GM04504 (cell line): ENCODE results near the gene GPR31.

Experiments used
- DNase-seq: peaks from one replicate; pipeline ENCODE4 v3.0.0-alpha.2; 2012; ENCODE audit warnings: low read depth

GPR31 gene

DNA sequence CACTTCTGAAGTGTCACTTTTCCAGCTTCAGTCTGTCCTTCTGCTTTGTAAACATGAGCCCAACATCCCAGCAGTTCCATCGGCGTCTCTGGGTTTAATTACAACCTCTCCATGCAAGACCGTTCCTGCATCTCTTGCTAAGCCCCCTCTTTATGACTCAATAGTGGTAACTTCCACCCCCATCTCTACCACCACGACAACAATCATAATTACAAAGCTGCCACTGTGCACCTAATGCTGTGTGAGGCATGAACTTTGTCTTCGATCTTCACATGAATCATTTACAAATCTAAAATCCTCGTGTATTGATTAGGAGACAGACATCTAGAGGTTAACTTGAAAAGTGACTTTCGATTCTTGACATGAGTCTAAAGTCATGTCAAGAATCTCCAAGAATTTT is 39.8 kb downstream of the GPR31 start:
- DNase-seq = no peak

DNA sequence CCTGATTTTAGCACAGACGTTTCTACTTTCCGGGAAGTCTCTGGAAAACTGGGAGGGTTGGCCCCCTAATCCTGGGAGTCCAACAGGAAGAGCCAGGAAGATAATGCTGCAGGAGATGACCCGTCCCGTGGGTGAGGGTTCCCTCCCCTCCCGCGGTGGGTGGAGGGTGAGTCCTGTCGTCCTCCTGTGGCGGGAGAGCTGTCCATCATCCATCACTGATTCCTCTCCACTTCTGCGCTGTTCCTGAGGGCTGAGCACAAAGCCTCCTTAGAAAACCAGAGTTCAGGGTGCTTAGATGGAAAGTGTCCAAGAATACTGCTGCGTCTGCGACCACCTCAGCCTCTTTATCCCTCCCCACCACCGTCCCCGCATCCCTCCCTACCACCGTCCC is 40.9 kb downstream of the GPR31 start:
- DNase-seq = no peak

DNA sequence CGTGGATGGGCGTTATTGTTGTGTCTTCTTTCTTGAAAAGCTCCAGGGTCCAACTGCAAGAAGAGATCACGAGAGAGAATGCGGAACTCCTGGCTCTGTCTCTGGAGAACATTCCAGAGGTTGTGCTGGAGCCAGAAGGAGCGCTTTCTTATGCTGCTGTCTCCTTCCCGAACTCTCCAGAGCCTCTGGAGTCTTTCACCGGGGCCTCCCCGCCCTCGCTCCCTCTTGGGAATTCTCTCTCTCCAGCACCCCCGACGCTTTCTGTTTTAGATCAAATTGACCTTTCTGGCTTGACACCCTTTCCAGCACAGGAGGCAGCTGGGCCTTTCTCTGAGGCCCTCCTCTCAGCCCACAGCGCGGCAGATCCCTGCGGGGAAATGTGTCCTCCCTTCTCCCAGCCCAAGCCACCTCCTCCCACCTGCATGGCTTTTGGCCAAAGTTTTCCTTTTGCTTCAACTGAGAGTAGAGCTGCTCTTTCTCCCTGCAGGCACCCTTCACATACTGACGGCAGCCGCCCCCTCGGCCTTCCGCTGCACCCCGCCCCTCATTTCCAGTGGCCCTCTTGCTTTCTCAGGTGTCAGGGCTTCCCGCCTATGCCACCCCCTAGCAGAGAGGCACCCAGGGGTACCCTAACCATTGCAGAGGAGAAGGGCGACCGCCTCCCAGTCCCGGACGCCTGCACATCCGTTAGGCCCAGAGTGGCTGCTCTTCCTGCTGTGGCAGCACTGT is 41.5 kb downstream of the GPR31 start:
- DNase-seq = no peak

DNA sequence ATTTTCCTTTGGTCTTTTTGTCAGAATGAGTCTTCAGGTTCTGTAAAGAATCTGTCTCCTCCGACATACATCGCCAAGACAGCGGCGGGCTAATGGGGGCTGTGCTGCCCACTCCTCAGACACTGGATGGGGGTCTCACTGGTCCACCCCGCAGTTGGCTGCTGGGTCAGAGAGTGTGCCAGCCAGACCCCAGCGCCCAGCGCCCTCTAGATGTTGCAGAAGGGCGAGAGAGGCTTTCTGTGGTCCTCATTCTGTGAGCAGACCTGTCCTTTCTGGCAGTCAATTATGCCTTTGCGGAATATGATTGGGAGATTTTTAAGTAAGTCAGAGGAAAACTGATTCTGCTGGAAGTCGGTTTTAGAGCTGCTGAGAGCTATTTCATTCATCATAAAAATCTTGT is 42.7 kb downstream of the GPR31 start:
- DNase-seq = no peak

DNA sequence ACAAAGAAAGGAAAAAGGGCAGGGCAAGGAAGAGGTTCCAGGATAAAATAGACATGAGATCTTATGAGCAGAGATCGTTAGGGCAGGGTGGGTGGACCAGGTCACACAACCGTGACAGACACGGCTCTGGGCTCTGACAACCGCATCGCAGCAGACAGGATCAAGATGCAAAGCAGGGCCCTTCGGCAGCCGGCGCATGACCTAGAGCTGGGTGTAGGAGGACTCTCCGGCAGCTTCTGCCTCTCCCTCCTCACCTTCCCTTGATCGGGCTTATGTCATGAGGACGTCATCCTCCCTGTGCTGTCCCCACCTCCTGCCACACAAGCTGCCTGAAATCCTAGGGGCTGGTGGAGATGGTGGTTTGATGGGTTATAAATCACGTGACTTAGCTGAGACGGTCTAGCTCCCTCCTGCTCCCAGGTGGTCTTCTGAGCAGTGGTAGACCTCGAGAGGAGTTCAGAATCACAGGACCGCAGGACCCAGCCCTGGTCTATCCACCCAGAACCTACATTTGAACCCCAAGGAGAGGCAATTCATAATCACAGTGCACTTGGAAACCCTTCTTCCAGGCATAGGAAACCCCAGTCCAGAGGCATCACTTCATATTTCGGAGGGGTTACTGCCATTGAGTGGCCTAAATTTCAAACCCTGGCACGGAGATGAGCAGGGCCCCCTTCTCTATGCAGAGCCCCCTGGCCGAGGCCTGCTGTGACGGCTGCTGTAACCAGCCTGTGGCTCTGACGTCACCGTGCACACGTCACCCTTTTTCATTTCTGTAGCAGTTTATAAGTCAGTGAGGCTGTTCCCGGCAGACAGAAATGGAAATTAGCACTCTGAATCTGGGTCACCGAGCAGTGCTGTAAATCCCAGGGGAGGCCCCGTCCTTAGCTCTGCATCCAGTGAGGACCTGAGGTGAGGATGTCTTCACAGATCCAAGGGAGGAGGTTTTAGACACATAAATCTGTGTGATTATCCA is 43.6 kb downstream of the GPR31 start:
- DNase-seq = no peak

DNA sequence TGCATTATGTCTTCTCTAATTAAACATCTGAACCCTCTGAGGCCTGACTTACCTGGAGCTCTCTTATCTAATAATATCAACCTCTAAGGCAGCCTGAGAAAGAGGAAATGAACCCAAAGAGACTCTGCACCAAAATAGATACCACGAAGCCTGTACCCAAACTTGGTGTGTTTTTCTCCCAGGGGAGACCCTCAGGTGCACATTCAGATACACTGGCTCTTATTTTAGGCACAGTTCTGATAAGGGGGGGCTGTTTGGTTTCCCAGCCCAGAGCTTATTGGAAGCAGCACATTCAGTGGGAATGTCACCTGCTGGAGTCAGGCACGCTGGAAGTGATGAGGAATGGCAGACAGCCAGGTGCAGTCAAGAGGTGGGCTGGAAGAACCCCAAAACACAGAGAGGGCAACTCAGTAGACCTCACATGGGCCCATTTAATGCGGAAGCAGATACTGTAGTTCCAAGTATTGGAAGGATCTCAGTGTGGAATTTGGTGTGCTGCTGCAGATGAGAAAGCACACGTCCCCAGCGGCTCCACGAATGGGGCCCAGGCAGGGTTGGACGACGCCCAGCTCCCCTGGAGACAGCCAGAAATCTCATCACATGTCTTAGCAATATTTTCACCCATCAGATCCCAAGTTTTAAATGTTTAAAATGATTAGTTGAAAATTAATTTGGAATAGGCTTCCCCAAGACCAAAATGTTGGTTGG is 44.6 kb downstream of the GPR31 start:
- DNase-seq = no peak

DNA sequence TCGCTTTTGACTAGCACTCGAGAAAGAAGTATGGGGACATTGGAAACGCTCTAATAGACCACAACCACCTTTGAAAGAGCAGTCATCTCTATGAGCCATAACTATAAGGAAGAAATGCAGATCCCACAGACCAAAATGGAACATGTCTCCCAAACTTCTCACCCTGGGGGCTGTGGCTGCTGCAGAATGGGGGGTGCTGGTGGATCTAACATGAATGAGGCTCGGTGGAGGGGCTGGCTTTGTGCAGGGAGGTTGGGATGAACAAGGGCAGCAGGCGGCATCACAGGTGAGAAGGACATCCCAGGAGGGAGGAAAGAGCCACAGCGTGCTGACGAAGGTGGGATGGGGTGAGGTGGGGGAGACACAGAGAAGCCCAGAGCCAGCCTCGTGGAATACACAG is 45.4 kb downstream of the GPR31 start:
- no peak for DNase-seq

DNA sequence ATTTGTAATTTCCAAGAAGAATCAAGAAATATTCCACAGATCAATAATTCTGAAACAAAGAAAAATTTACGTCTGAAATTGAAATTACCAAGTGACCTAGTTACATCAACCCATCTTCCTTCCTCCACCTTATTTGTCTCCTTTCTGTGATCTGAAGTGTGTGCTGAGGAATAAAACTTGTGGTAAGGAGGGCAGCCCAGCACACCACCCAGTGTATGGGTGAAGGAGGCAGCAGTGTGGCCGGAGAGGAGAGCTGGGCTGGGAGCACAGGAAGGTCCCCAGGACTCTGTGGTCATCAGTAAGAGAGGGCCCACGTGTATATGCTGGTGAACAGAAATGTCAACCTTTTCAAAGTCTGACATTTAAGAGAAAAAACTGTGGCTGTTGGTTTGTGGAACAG is 46.2 kb downstream of the GPR31 start:
- no peak for DNase-seq

DNA sequence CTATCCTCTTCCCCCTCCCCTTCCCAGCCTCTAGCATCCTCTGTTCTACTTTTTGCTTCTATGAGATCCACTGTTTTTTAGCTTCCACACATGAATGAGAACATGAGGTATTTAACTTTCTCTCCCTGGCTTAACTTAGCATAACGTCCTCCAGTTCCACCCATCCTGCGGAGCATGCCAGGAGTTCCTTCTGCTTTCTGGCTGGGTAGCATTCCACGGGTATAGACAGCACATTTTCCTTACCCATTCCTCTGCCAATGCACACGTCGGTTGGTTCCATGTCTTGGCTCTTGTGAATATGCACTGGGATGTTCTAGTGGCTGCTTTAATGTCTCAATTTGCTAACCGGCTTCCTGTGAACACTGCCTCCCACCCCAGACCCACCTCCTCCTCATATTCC is 48.1 kb downstream of the GPR31 start:
- DNase-seq = no peak

DNA sequence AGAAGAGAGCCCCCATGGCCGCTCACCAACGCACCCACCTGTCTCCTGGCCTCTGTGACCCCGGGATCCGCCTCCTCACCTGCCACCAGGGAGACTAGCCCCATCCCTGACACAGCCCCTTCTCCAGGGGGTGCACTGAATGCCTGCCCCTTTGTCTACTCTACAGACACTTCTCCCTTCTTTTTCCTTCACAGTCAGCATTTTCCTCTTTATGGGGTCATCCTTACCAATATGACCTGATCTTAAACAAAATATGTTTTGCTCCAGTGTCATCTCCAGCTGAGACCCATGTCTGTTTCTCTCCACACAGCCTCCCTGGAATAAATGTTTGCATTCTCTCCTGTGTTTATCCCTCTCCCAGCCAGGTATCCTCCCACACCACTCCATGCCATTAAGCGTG is 49.5 kb downstream of the GPR31 start:
- DNase-seq = no peak

DNA sequence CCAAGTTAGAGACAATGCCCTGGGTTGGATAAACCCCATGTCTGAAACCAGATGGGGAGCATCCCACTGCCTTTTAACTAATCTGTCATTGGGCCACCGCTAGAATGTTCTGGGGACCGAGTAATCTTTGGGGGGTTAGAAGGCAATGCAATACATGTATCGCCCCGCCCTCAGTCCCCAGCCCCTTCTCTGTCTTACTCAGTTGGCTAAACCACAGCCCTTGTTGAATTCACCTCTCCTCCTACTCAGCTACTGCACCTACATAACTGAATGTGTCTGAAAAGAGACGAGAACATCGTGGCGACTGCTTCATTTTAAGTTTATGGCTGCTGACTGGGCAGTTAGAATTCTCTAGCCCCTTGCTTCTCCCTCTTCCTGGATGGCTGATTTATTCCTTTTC is 50.0 kb downstream of the GPR31 start:
- no peak for DNase-seq

DNA sequence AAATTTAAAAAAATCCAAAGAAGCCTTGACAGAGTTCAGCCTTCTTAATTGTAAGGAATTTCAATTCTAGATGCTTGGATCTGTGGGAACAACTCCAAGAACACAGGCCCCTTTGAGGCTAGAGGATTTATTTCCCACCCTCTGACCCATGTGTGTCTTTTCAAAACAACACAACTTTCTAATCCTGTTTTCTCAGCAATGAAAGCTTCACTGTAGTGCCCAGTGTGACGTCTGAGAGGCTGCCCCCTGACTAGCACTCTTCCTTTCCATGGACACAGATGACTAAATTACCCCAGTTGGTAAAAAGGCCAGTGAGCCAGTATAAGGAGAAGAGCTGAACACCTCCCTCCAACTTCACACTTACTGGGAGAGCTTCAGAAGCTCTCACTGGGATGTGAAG is 51.4 kb downstream of the GPR31 start:
- DNase-seq = no peak
